Measurements from ENCODE around the gene FBXL7. TPM values are rescaled to one million over a fixed set of nuclear protein-coding genes. Genes with fewer than 3 reads are reported as not detected.

FBXL7 gene
- total RNA-seq, 1 experiment from 2014 or later, result not detected

DNA sequence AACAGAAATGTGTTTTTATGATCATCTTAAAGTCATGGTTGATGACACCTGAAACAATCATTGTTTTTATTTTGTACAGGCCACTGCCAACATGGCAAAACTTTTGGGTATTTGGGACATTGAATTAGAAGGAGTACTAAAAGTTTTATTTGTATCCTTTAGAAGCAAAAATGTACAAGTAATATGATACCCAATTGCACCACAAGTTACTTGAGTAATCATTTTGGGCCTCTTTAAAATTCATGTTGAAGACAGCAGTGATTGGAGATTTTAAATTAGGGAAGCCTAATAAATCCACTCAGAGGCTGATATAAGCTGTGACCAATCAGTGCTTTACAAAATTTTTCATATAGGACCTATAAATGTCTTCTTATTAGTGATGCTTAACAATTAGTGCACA is 466.7 kb downstream of the FBXL7 start:
- TF ChIP-seq, protein P1, sequence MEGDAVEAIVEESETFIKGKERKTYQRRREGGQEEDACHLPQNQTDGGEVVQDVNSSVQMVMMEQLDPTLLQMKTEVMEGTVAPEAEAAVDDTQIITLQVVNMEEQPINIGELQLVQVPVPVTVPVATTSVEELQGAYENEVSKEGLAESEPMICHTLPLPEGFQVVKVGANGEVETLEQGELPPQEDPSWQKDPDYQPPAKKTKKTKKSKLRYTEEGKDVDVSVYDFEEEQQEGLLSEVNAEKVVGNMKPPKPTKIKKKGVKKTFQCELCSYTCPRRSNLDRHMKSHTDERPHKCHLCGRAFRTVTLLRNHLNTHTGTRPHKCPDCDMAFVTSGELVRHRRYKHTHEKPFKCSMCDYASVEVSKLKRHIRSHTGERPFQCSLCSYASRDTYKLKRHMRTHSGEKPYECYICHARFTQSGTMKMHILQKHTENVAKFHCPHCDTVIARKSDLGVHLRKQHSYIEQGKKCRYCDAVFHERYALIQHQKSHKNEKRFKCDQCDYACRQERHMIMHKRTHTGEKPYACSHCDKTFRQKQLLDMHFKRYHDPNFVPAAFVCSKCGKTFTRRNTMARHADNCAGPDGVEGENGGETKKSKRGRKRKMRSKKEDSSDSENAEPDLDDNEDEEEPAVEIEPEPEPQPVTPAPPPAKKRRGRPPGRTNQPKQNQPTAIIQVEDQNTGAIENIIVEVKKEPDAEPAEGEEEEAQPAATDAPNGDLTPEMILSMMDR (IDR thresholded peaks at IDR 0.05; ENCODE audit: unreplicated experiment), result no peak
- no TSS peak for BruUV-seq (replicated peaks)
- ChIA-PET POLR2A (no interaction called here), CTCF (no interaction called here)
- H3K36me3 Mint-ChIP-seq (ENCODE audit: insufficient read depth, unreplicated experiment), result no peaks in the 10 kb centered on the region
- no peak overlapping the region for H3K27ac Mint-ChIP-seq (ENCODE audit: low read depth, unreplicated experiment)
- no peaks in the 10 kb centered on the region for H3K9me3 Mint-ChIP-seq (ENCODE audit: unreplicated experiment)
- H3K4me3 Mint-ChIP-seq (ENCODE audit: unreplicated experiment), result no peak overlapping the region
- peak; percentile 6 for DNase-seq (ENCODE audit: unreplicated experiment)
- no peaks in the 10 kb centered on the region for H3K4me1 Mint-ChIP-seq (ENCODE audit: insufficient read depth, unreplicated experiment)
- intact Hi-C loops (cut with micrococcal nuclease), result no loop called here
- H3K27me3 Mint-ChIP-seq (ENCODE audit: insufficient read depth, unreplicated experiment), result no peaks in the 10 kb centered on the region

DNA sequence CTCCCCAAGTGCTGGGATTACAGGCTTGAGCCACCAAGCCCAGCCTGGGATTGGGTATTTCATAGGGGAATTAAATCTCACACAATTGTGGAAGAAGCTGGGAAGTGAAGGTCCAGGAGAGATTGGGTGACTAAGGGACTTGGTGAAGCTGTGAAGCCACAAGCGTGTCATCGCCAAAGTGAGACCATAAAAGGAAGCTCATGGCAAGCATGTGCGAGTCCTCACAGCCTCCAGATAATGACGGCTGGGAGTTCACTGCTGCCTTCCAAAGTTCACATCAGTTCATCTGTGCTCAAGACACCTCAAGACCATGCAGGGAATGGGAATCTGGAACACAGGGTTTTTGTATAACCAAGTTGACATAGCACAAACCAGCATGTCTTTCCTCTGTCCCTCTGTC is 469.0 kb downstream of the FBXL7 start:
- Mint-ChIP-seq H3K9me3 (ENCODE audit: unreplicated experiment) (no peaks in the 10 kb centered on the region), H3K27ac (ENCODE audit: low read depth, unreplicated experiment) (no peak overlapping the region), H3K36me3 (ENCODE audit: insufficient read depth, unreplicated experiment) (peaks cover 7% of the 10 kb centered on the region), H3K4me3 (ENCODE audit: unreplicated experiment) (no peak overlapping the region), H3K27me3 (ENCODE audit: insufficient read depth, unreplicated experiment) (no peaks in the 10 kb centered on the region), H3K4me1 (ENCODE audit: insufficient read depth, unreplicated experiment) (no peaks in the 10 kb centered on the region)
- TF ChIP-seq, protein P1 (IDR thresholded peaks at IDR 0.05; ENCODE audit: unreplicated experiment), result no peak
- no peak for DNase-seq (ENCODE audit: unreplicated experiment)
- POLR2A ChIA-PET, result no interaction called here
- no TSS peak for BruUV-seq (replicated peaks)
- intact Hi-C loops (cut with micrococcal nuclease), result no loop called here
- CTCF ChIA-PET, result no interaction called here

DNA sequence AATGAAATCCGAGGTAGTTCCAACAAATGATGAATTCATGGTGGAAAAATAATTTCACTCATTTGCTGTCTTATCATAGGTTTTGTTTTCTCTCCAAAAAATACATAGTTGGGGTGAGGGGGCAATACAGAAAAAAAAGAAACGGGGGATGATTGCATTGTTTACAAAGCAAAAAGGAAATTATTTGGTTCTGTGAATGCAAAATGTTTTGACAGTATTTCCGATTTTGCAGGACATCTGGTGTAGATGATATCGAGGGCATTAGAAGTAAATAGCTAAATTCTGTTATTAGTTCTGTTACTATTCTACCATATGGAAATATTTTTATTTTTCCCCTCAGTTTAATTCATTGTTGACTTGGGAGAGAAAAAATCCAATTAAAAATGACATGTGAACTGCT is 477.9 kb downstream of the FBXL7 start:
- no peaks in the 10 kb centered on the region for H3K4me1 Mint-ChIP-seq (ENCODE audit: insufficient read depth, unreplicated experiment)
- H3K9me3 Mint-ChIP-seq (ENCODE audit: unreplicated experiment), result peaks cover 6% of the 10 kb centered on the region
- no TSS peak for BruUV-seq (replicated peaks)
- H3K4me3 Mint-ChIP-seq (ENCODE audit: unreplicated experiment), result no peak overlapping the region
- ChIA-PET CTCF (no interaction called here), POLR2A (interaction anchor here (1.0 kb wide), 1 partner anchor 16 kb away, joined by 3 read pairs; no protein-coding TSS in a partner anchor)
- no peak overlapping the region for H3K27ac Mint-ChIP-seq (ENCODE audit: low read depth, unreplicated experiment)
- TF ChIP-seq, protein P1 (IDR thresholded peaks at IDR 0.05; ENCODE audit: unreplicated experiment), result no peak
- no peaks in the 10 kb centered on the region for H3K27me3 Mint-ChIP-seq (ENCODE audit: insufficient read depth, unreplicated experiment)
- no peak for DNase-seq (ENCODE audit: unreplicated experiment)
- peaks cover 5% of the 10 kb centered on the region for H3K36me3 Mint-ChIP-seq (ENCODE audit: insufficient read depth, unreplicated experiment)
- intact Hi-C loops (cut with micrococcal nuclease), result no loop called here

GRCh38 chr5:15980835-15981234 is 480.9 kb downstream of the FBXL7 start:
- TF ChIP-seq, protein P1 (IDR thresholded peaks at IDR 0.05; ENCODE audit: unreplicated experiment), result no peak
- CTCF ChIA-PET, result interaction anchor here (0.8 kb wide), 1 partner anchor 14 kb away, joined by 4 read pairs; no protein-coding TSS in a partner anchor
- POLR2A ChIA-PET, result no interaction called here
- DNase-seq (ENCODE audit: unreplicated experiment), result no peak
- no peaks in the 10 kb centered on the region for H3K36me3 Mint-ChIP-seq (ENCODE audit: insufficient read depth, unreplicated experiment)
- no peaks in the 10 kb centered on the region for H3K27me3 Mint-ChIP-seq (ENCODE audit: insufficient read depth, unreplicated experiment)
- H3K4me1 Mint-ChIP-seq (ENCODE audit: insufficient read depth, unreplicated experiment), result no peaks in the 10 kb centered on the region
- BruUV-seq (replicated peaks), result no TSS peak
- peaks cover 6% of the 10 kb centered on the region for H3K9me3 Mint-ChIP-seq (ENCODE audit: unreplicated experiment)
- H3K4me3 Mint-ChIP-seq (ENCODE audit: unreplicated experiment), result no peak overlapping the region
- H3K27ac Mint-ChIP-seq (ENCODE audit: low read depth, unreplicated experiment), result no peak overlapping the region
- intact Hi-C loops (cut with micrococcal nuclease), result no loop called here
